AG09319 (cell line): ENCODE data around the gene TAL2.

Experiments
- DNase-seq: peaks from one replicate; pipeline ENCODE4 v3.0.0-alpha.2; 2010; ENCODE audit warnings: low read depth; ENCODE audit errors: extremely low read depth
- CTCF ChIP-seq: IDR thresholded peaks from 2 replicates; pipeline ENCODE4 v1.5.1; 2011; ENCODE audit warnings: low read depth, mild to moderate bottlenecking, inconsistent platforms, low read length, moderate library complexity

TAL2 gene

DNA sequence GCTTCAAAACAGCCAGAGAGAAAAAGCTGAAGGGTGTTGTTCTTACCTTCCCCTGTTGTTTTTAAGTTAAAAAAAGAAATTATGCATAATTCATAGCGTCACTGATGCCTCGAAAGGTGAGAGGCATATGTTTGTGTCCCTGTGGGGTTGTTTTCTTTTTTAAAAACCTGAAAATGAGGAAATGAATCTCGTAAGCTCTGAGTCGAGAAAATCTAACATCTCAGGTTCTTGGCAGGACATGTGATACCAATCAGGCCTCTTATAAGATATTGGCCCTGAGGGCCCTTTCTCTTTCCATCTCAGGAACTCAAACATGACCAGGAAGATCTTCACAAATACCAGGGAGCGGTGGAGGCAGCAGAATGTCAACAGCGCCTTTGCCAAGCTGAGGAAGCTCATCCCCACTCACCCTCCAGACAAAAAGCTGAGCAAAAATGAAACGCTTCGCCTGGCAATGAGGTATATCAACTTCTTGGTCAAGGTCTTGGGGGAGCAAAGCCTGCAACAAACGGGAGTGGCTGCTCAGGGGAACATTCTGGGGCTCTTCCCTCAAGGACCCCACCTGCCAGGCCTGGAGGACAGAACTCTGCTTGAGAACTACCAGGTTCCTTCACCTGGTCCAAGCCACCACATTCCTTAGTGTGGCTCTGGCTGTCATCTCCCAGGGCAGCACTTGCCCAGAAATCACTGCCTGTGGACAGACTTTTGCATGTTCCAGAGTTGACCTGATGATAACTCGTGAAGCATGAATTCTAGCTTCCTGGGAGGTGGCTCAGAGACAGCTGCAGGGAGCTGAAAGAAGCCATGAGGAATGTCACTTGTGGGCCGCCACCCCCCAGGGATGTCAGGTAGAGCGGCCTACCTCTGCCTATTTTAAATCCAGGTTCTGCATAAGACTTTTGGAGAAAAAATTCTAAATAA, at the start of gene TAL2:
TAL2 (plus strand) TSS at position 274 of the 921 bp plus-strand sequence; CDS start at position 314, 40 bp downstream.
- TF ChIP-seq CTCF, result no peak
- DNase-seq, result no peak

GRCh38 chr9:105621001-105621400, 41.3 kb upstream of the TAL2 start:
- no peak for DNase-seq
- TF ChIP-seq CTCF, result no peak

- DNase-seq, result no peak
- no peak for TF ChIP-seq CTCF
These were observed 37.2 kb upstream of the TAL2 start for GRCh38 chr9:105625088-105625487.

DNA sequence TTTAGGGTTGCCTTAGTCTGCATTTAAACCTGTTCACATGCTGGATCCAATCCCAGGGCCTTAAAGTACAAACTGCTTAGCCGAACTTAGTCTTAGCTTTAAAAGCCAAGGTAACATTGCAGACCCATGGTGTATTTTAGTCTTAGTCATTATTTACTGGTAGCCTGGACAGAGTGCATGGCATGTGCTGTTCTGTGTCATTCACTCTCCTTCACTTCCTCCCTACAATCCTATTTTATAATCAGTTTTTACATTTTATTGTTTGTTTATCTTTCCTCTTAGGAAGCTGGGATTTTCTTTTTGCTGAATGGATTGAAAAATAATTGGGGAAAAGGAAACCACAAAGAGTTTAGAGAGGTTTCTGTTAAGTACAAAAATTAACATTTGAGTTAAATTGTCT, 29.4 kb upstream of the TAL2 start:
- no peak for TF ChIP-seq CTCF
- no peak for DNase-seq

DNA sequence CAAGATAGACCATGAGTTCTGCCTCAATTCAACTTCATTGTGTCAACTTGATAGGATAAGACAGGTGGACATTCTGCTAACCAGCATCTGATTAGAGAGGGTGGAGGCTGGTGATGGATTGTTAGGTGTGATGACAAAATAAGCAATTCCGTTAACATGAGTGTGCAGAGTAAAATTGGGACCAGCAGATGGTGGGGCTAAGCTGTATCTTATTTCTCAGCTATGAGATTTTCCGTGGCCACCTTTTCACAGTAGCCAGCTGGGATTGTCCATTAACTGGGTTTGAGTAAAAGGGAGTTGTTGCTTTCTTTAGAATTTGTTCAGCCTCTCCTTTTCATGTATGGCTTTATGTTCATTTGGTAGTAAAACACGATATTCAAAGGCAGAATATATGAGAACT, 28.8 kb upstream of the TAL2 start:
- DNase-seq, result no peak
- TF ChIP-seq CTCF, result no peak

DNA sequence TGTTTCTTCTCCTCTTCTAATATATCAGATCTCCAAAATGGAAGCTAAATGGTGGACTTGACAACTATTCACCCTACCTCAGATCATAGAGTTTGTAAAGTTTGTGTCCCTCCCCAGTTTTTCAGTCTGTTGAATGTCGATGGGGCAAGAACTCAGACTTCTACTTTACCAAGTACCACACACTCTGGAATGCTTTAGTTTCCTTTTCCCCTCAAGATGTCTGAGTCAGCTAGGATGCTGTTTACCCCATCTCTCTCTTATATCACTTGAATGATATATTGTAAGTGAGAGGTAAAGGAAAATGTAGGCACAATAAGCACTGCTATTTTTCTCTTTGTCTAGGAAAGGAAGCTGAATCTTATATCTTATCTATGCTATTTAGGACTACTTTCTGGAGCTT, 25.9 kb upstream of the TAL2 start:
- no peak for DNase-seq
- no peak for TF ChIP-seq CTCF

- TF ChIP-seq CTCF, result peak; percentile 44
These were observed 24.4 kb upstream of the TAL2 start for GRCh38 chr9:105637787-105638395.

More at GRCh38 chr9:105637787-105638395, 24.4 kb upstream of the TAL2 start:
- DNase-seq, result no peak
